Measurements from ENCODE around the gene GPX5.

Gene GPX5

DNA sequence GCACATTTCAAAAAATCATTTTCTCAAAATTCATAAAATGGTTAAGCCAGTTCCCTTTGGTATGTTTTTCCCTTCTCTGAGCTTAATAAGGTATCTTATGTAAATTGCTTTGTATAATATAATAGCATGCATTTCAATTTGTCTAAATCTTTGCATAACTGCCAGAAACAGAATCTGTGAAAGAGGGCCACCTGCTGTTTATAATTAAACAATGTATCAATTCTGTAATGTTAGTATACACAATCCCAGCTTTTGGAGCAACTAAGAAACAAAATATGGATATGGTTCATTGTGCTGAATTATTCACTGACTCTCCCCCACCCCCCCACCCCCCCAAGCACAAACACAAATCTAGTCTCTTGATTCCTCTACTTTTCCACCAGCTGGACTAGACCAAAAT, 54.8 kb downstream of the GPX5 start:
- no peak for TF ChIP-seq CTCF (IDR thresholded peaks at IDR 0.05; ENCODE audit: insufficient read depth, low read depth, low read length, missing control alignments)
- H3K4me3 ChIP-seq (ENCODE audit: low read depth, low read length), result no peak overlapping the region
- DNase-seq (ENCODE audit: low read depth), result no peak

- TF ChIP-seq CTCF (IDR thresholded peaks at IDR 0.05; ENCODE audit: insufficient read depth, low read depth, low read length, missing control alignments), result no peak
These were observed 57.8 kb downstream of the GPX5 start for GRCh38 chr6:28583463-28583862.

More at GRCh38 chr6:28583463-28583862, 57.8 kb downstream of the GPX5 start:
- no peak overlapping the region for H3K4me3 ChIP-seq (ENCODE audit: low read depth, low read length)
- no peak for DNase-seq (ENCODE audit: low read depth)

Measured in GM12865 (cell line).